Subcutaneous adipose tissue (tissue), 4 donors: ENCODE data around the gene NEURL1. TPM values are rescaled to one million over a fixed set of nuclear protein-coding genes. Genes with fewer than 3 reads are reported as not detected.

ENCODE experiments used
- CTCF ChIP-seq: fragments of 450-650 bp; IDR thresholded peaks from one replicate; pipeline ENCODE4 v1.5.1; 2016; ENCODE audit warnings: low read depth, mild to moderate bottlenecking, control low read depth, antibody characterized with exemption, moderate library complexity
- total RNA-seq, 4 donors: library from RNA; depleted of rRNA; stranded (reverse); fragments of >200 nt; gene quantifications; one replicate each; pipeline ENCODE4 v1.1.0, GENCODE V29; 2016

The NEURL1 gene
- total RNA-seq, 4 donors from 2014 or later, result not detected

GRCh38 chr10:103455235-103455634 lies 38.3 kb upstream of the NEURL1 start:
- no peak for TF ChIP-seq CTCF

DNA sequence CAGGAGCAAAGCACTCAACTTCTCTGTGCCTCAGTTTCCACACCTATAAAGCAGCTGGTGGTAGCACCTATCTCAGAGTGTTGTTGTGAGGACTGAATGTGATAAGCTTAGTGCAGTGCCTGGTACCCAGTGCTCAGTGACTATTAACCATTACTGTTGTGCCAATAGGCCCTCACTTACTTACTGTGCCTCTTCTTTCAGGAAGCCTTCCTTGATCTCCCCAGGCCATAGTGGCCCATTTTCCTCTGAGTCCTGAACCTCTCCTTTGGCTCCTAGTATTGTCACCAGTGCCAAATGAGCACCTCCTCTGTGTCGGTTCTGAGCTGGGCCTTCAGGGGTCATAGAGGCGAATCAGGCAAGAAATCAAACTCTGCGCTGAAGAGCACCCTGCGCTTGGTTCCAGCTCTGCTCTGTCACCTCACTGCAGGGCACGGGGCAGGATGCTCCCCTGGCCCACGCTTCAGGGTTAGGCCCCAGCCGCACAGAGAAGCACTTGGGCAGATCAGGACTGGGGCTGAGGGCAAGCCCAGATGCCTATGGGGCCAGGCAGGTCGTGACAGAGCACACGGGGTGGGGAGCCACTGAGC lies 37.3 kb upstream of the NEURL1 start:
- TF ChIP-seq CTCF, result no peak

- no peak for TF ChIP-seq CTCF
Observed at GRCh38 chr10:103457176-103457712, 36.3 kb upstream of the NEURL1 start.

DNA sequence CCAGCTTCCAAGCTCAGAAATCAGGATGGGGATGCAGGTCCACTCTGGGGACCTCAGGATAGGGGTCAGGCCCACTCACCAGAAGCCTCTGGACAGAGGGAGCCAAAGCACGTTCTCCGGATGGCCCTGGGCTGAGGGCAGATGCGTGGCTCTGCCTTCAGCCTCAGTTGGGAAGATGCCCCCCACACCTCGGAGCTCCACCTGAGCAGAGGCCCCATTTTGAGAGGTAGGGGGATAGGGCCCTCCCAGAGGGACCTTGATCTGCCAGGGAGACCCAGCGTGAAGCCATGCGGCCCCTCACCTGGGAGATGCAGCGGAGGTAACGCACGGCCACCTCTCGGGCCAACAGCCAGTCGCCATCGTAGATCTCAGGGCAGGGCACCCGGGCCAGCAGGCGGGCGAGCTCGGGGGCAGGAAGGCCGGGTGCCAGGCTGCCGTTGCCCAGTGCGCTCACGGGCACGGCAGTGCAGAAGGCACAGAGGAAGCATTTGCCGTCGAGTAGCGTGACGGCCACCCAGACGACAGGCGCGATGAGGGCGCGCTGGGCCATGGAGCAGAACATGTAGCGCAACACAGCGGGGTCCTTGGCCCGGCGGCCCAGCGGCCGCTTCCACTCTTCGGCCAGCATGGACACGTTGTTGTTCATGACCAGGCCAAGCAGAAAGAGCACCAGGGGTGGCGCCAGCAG lies 35.5 kb upstream of the NEURL1 start:
- TF ChIP-seq CTCF, result no peak

DNA sequence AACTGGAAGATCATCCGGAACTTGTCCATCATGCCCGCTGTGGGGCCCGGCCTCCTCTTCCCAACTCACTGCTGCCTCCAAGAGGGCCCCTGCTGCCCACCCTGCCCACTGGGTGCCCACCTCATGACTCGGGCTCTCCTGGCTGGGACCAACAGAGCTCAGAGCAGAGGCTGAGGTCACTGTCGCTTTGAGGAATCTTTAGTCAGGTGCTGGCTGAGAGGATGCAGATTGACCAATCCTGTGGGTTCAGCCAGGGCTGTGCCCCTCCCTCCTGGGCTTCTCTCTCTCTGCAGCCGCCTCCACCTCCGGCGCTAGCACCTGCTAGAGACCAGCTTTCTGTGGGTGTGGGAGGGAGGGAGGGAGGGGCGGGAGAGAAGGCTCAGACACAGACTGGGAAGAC lies 34.8 kb upstream of the NEURL1 start, which contains the start of gene CALHM1:
CALHM1 (minus strand) TSS at position 181 of the 400 bp plus-strand sequence; CDS start at position 32, 149 bp downstream.
- TF ChIP-seq CTCF, result no peak

- no peak for TF ChIP-seq CTCF
Observed at GRCh38 chr10:103459615-103460014, 33.9 kb upstream of the NEURL1 start.

GRCh38 chr10:103463499-103463898 lies 30.0 kb upstream of the NEURL1 start:
- no peak for TF ChIP-seq CTCF
